Measurements from ENCODE around the gene HSBP1L1. TPM values are rescaled to one million over a fixed set of nuclear protein-coding genes. Genes with fewer than 3 reads are reported as not detected.

HSBP1L1 gene
- total RNA-seq: 4.4 and 13.1 TPM in 2 replicates

GRCh38 chr18:79964330-79965118, at the start of gene HSBP1L1:
Gene HSBP1L1, plus strand, starts transcription at chr18:79964643. Its CDS starts 93 bp downstream, at chr18:79964736.

GRCh38 chr18:79951545-79952455, 12.6 kb upstream of the HSBP1L1 start, which contains the start of gene SLC66A2:
Gene SLC66A2, minus strand, starts transcription at chr18:79951653. Its CDS starts 727 bp downstream, at chr18:79950926.

GRCh38 chr18:79988451-79989194, 24.2 kb downstream of the HSBP1L1 start, which contains the start of gene TXNL4A:
Gene TXNL4A, minus strand, starts transcription at chr18:79988563. Its CDS starts 171 bp downstream, at chr18:79988392.

Other genes with a start within 250 kb of the HSBP1L1 start
- gene KCNG2, start 166.7 kb upstream of the HSBP1L1 start, total RNA-seq: 0.44 and 0.49 TPM in 2 replicates
- gene SLC66A2, start 13.0 kb upstream of the HSBP1L1 start, total RNA-seq: 32.1 and 33.3 TPM in 2 replicates
- gene TXNL4A, start 23.9 kb downstream of the HSBP1L1 start, total RNA-seq: 17.1 and 24.6 TPM in 2 replicates
- 18.0 and 21.7 TPM in 2 replicates for gene RBFA, start 69.8 kb downstream of the HSBP1L1 start, total RNA-seq
- gene ADNP2, start 144.6 kb downstream of the HSBP1L1 start, total RNA-seq: 8.0 and 10.1 TPM in 2 replicates

Data from cardiac ventricle fibroblast (primary cell).